Right lung (tissue), 5 donors: Measurements from ENCODE around the gene CTAG1A. TPM values are rescaled to one million over a fixed set of nuclear protein-coding genes. Genes with fewer than 3 reads are reported as not detected.
A peak's percentile ranks its signal among the peaks of the same experiment; 100 is the strongest.
"Not testable (repeated sequence)": the region's sequence is repeated elsewhere in the genome, so short reads cannot be mapped to it uniquely, and the experiment has no call there.

Experiments used
- DNase-seq, 2 donors: peaks; one replicate each; pipeline ENCODE4 v3.0.0-alpha.2; 2013
- polyA plus RNA-seq, 5 donors: library from polyadenylated mRNA; unstranded; fragments of 120-200 nt; gene quantifications; one replicate each; pipeline versions ENCODE4 v1.2.1 to v1.2.3, GENCODE V29; 2013; ENCODE audit warnings: inconsistent platforms in 1 of 5, low replicate concordance in 1 of 5; ENCODE audit not compliant: insufficient read length in 5 of 5, insufficient read depth in 1 of 5

The CTAG1A gene
- polyA plus RNA-seq, 5 donors, result not detected

- not testable (repeated sequence) for DNase-seq
Observed at GRCh38 chrX:154570361-154570760, 14.6 kb upstream of the CTAG1A start.

GRCh38 chrX:154573061-154573460 is 11.9 kb upstream of the CTAG1A start:
- DNase-seq, result not testable (repeated sequence)

GRCh38 chrX:154575076-154575475 is 9.9 kb upstream of the CTAG1A start:
- DNase-seq, result not testable (repeated sequence)

- DNase-seq, result not testable (repeated sequence)
Observed at GRCh38 chrX:154582994-154583393, 1.9 kb upstream of the CTAG1A start.

- DNase-seq, result not testable (repeated sequence)
Observed at GRCh38 chrX:154590415-154590814, 5.5 kb downstream of the CTAG1A start.

- DNase-seq, result no peak
Observed at GRCh38 chrX:154592505-154592904, 7.6 kb downstream of the CTAG1A start.

- DNase-seq, result no peak
Observed at GRCh38 chrX:154593201-154593600, 8.3 kb downstream of the CTAG1A start.

- no peak for DNase-seq
Observed at GRCh38 chrX:154594491-154594890, 9.6 kb downstream of the CTAG1A start.

- no peak for DNase-seq
Observed at GRCh38 chrX:154595559-154596249, 10.8 kb downstream of the CTAG1A start.

- DNase-seq, result peak in 1 of 2 donors; percentile 5
Observed at GRCh38 chrX:154596290-154596929, 11.5 kb downstream of the CTAG1A start.

- DNase-seq, result no peak
Observed at GRCh38 chrX:154597221-154597620, 12.3 kb downstream of the CTAG1A start.

GRCh38 chrX:154598656-154599055 is 13.7 kb downstream of the CTAG1A start:
- DNase-seq, result no peak

GRCh38 chrX:154599531-154599930 is 14.6 kb downstream of the CTAG1A start:
- no peak for DNase-seq

- DNase-seq, result no peak
Observed at GRCh38 chrX:154600759-154601374, 15.9 kb downstream of the CTAG1A start.

- no peak for DNase-seq
Observed at GRCh38 chrX:154602226-154602625, 17.3 kb downstream of the CTAG1A start.

- DNase-seq, result no peak
Observed at GRCh38 chrX:154602766-154603437, 18.0 kb downstream of the CTAG1A start.

GRCh38 chrX:154603438-154604430 is 18.8 kb downstream of the CTAG1A start:
- DNase-seq, result no peak

GRCh38 chrX:154605566-154605965 is 20.6 kb downstream of the CTAG1A start:
- no peak for DNase-seq

GRCh38 chrX:154607370-154607769 is 22.4 kb downstream of the CTAG1A start:
- DNase-seq, result no peak

- DNase-seq, result not testable (repeated sequence)
Observed at GRCh38 chrX:154607976-154608375, 23.0 kb downstream of the CTAG1A start.

- DNase-seq, result not testable (repeated sequence)
Observed at GRCh38 chrX:154608823-154609222, 23.9 kb downstream of the CTAG1A start.
